ENCODE data around the gene ASB9. TPM values are rescaled to one million over a fixed set of nuclear protein-coding genes. Genes with fewer than 3 reads are reported as not detected.
"Not testable (repeated sequence)": the region's sequence is repeated elsewhere in the genome, so short reads cannot be mapped to it uniquely, and the experiment has no call there.

Gene ASB9
- total RNA-seq, 4 donors from 2014 or later: 1.2 to 4.4 (median 2.8) TPM; not detected in 1

DNA sequence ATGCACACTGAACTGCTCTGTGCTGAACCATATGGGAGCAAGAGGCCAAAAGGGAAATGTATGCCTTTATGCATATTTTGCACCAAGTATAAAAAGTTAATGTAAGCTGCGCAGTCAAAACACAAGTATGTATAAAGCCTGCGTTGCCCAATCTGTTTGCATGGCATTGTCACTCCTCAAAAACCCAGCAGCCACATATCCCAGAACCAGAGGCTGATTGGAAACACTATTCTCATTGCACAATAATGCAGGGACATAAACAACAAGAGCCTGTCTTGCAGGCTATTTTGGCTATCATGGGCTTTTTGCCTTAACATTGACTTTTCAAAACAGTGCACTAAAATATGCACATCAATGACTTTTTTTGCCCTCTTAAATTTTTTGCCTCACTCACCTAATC is 5.1 kb upstream of the ASB9 start:
- Histone ChIP-seq H3K27ac (no peak overlapping the region), H3K36me3 (no peaks in the 10 kb centered on the region), H3K9me3 (no peaks in the 10 kb centered on the region), H3K4me1 (no peaks in the 10 kb centered on the region), H3K27me3 (no peaks in the 10 kb centered on the region), H3K4me3 (no peak overlapping the region)
- 60% methylated on average over 1 of the region's 2 CpGs; no CpG with 5 or more reads in 1 of the 2 donors for WGBS, 2 donors (ENCODE audit: low coverage in 1 of 2)
- no peak for ATAC-seq
- no peak for TF ChIP-seq POLR2A (IDR thresholded peaks at IDR 0.05)
- TF ChIP-seq POLR2AphosphoS5 (IDR thresholded peaks at IDR 0.05): no peak
- TF ChIP-seq, protein P1, sequence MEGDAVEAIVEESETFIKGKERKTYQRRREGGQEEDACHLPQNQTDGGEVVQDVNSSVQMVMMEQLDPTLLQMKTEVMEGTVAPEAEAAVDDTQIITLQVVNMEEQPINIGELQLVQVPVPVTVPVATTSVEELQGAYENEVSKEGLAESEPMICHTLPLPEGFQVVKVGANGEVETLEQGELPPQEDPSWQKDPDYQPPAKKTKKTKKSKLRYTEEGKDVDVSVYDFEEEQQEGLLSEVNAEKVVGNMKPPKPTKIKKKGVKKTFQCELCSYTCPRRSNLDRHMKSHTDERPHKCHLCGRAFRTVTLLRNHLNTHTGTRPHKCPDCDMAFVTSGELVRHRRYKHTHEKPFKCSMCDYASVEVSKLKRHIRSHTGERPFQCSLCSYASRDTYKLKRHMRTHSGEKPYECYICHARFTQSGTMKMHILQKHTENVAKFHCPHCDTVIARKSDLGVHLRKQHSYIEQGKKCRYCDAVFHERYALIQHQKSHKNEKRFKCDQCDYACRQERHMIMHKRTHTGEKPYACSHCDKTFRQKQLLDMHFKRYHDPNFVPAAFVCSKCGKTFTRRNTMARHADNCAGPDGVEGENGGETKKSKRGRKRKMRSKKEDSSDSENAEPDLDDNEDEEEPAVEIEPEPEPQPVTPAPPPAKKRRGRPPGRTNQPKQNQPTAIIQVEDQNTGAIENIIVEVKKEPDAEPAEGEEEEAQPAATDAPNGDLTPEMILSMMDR (IDR thresholded peaks at IDR 0.05): no peak

DNA sequence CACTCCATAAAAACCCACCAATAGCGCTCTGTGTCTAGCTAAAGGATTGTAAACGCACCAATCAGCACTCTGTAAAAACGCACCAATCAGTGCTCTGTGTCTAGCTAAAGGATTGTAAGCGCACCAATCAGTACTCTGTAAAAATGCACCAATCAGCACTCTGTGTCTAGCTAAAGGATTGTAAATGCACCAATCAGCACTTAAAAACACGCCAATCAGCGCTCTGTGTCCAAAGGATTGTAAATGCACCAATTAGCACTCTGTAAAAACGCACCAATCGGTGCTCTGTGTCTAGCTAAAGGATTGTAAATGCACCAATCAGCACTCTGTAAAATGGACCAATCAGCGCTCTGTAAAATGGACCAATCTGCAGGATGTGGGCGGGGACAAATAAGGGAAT is 3.4 kb upstream of the ASB9 start:
- not testable (repeated sequence) for H3K27me3 ChIP-seq, H3K36me3 ChIP-seq, H3K4me1 ChIP-seq, H3K27ac ChIP-seq, H3K4me3 ChIP-seq, H3K9me3 ChIP-seq, ATAC-seq
- WGBS, 2 donors (ENCODE audit: low coverage in 1 of 2): 70 to 92% methylated on average over 5 to 7 of the region's 10 CpGs

DNA sequence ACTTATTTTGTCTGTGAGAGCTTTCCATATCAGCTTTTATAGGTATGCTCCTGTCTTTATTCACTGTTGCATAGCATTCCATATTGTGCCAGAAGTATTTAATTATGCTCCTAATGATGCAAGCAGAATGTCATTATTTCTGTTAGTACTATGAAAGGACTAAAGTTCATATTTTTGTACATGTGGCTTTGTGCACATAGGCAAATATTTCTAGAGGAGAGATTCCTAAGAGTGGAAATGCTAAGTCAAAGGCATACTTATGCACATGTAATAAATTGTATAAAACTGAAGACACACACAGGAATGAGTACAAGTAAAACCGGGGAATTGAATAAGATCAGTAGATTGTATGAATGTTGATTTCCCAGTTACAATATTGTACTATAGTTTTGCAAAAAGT is 1.9 kb upstream of the ASB9 start:
- WGBS, 2 donors (ENCODE audit: low coverage in 1 of 2): 63 to 90% methylated on average over 1 of the region's 1 CpG
- H3K27ac ChIP-seq: no peak overlapping the region
- H3K36me3 ChIP-seq: no peaks in the 10 kb centered on the region
- no peak for ATAC-seq
- H3K27me3 ChIP-seq: no peaks in the 10 kb centered on the region
- no peaks in the 10 kb centered on the region for H3K4me1 ChIP-seq
- no peaks in the 10 kb centered on the region for H3K9me3 ChIP-seq
- TF ChIP-seq POLR2AphosphoS5 (IDR thresholded peaks at IDR 0.05) (no peak), EP300 (IDR thresholded peaks at IDR 0.05) (no peak), POLR2A (IDR thresholded peaks at IDR 0.05) (no peak)
- TF ChIP-seq, protein P1 (IDR thresholded peaks at IDR 0.05): no peak
- H3K4me3 ChIP-seq: no peak overlapping the region

DNA sequence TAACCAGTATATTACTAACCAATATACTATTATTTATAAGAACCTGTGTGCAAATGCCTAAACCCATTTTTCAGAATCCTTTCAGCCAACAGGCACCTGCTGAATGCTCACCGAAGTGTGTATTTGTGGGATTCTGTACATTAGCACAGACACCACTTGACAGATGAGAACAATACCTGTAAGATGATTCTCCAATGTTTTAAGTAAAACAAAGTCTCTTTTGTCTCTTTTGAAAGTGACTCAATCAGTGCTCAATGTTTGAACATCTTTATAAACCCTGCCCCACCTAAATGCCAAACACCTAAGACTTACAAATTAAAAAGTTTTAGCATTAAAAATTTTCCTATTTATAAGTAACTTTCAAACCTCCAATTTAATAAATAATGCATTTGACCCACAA is 763 bp downstream of the ASB9 start:
- Histone ChIP-seq H3K9me3 (no peaks in the 10 kb centered on the region), H3K36me3 (no peaks in the 10 kb centered on the region), H3K4me3 (no peak overlapping the region), H3K4me1 (no peaks in the 10 kb centered on the region), H3K27ac (no peak overlapping the region), H3K27me3 (no peaks in the 10 kb centered on the region)
- no peak for ATAC-seq
- WGBS, 2 donors (ENCODE audit: low coverage in 1 of 2): 60% methylated on average over 1 of the region's 1 CpG; no CpG with 5 or more reads in 1 of the 2 donors
- no peak for TF ChIP-seq POLR2AphosphoS5 (IDR thresholded peaks at IDR 0.05)
- TF ChIP-seq, protein P1 (IDR thresholded peaks at IDR 0.05): no peak
- no peak for TF ChIP-seq POLR2A (IDR thresholded peaks at IDR 0.05)
- no peak for TF ChIP-seq EP300 (IDR thresholded peaks at IDR 0.05)

DNA sequence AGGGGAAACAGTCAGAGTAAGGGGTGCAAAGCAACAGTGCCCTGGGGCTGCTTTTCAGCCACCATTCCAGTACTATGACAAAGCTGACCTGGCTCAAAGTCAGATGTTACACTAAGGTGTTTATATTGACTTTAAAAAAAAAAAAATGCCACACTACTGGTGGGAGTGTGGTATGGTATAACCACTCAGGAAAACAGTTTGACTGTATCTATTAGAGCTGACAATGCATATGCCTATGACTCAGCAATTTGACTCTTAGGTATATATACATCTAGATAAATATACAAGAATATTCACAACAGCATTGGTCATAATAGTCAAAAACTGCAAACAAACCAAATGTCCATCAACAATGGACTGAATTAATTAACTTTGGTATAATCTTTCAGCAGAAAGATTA is 15.0 kb downstream of the ASB9 start:
- H3K4me1 ChIP-seq: no peaks in the 10 kb centered on the region
- no peaks in the 10 kb centered on the region for H3K27me3 ChIP-seq
- H3K9me3 ChIP-seq: no peaks in the 10 kb centered on the region
- no peaks in the 10 kb centered on the region for H3K36me3 ChIP-seq
- no peak for ATAC-seq
- no peak overlapping the region for H3K27ac ChIP-seq
- H3K4me3 ChIP-seq: no peak overlapping the region
- TF ChIP-seq EP300 (IDR thresholded peaks at IDR 0.05) (no peak), POLR2A (IDR thresholded peaks at IDR 0.05) (no peak), POLR2AphosphoS5 (IDR thresholded peaks at IDR 0.05) (no peak)
- TF ChIP-seq, protein P1 (IDR thresholded peaks at IDR 0.05): no peak

DNA sequence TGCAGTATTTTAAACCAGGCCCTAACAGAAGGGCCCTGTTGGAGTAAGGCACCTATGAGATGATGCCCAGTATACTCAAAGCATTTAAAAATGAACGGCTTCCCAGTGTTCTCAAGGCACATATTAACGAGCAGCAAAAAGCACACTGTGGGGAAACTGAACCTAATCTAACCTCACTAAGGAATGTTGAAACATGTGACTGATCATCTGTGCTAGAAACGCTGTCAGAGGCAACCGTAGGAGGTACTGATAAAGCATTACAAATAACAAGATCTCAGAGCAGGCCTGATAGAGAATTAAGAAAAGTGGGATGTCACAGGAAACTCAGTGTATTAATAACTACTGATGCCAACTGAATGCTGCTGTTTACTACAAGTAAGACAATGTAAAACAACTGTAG is 24.0 kb downstream of the ASB9 start:
- 49 to 64% methylated on average over 2 to 4 of the region's 4 CpGs for WGBS, 2 donors (ENCODE audit: low coverage in 1 of 2)
- Histone ChIP-seq H3K4me1 (no peaks in the 10 kb centered on the region), H3K27me3 (no peaks in the 10 kb centered on the region), H3K27ac (no peak overlapping the region), H3K36me3 (no peaks in the 10 kb centered on the region), H3K9me3 (no peaks in the 10 kb centered on the region), H3K4me3 (no peak overlapping the region)
- ATAC-seq: no peak
- TF ChIP-seq POLR2AphosphoS5 (IDR thresholded peaks at IDR 0.05): no peak
- TF ChIP-seq, protein P1 (IDR thresholded peaks at IDR 0.05): no peak
- no peak for TF ChIP-seq EP300 (IDR thresholded peaks at IDR 0.05)
- TF ChIP-seq POLR2A (IDR thresholded peaks at IDR 0.05): no peak
